HG03103 (cell line): ENCODE measurements around the gene KNSTRN.
A peak's percentile ranks its signal among the peaks of the same experiment; 100 is the strongest.

Source experiments
- ATAC-seq: cut with Tn5 transposase; IDR thresholded peaks from one replicate; pipeline ENCODE4 v1.9.1; 2021; ENCODE audit warnings: low read depth; ENCODE audit not compliant: unreplicated experiment

The KNSTRN gene

DNA sequence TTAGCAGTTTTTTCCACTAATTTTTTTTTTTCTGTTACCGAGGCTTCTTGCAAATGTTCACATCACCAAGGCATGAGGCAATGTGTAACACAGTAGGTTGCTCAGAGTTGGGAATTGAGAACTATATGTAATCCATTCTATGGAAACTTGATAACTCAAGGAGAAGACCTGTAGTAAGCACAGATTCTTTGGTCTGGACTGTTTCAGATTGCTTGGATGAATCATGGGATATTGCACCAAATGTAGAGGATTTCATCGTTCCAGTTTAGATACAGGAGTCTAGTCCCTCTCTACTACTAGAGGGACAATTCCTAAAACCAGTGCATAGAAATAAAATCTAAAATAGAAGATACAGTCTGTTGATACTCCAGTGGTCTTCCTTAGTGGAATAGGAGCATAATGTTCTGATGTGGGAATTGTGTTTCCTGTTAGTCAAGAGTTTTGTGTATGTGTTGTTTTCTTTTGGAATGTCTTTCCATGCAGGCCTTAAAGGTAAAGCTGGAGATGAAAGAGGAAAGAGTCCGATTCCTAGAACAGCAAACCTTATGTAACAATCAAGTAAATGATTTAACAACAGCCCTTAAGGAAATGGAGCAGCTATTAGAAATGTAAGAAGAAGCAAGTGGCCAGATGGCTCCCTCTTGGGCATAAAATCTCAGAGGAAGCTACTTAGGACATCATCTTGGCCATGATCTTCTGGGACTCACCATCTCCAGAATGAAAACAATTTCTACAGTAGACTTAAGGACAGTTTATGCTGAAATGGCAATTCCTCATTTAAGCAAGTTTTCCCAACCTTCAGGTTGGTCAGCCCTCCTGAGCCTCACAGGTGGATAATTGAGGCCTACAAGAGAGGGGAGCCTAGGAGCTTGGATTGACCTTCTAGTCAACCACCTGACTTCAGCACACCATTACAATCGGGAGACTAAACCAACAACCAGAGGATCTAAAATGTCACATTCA lies 10.7 kb downstream of the KNSTRN start:
- ATAC-seq, result no peak

DNA sequence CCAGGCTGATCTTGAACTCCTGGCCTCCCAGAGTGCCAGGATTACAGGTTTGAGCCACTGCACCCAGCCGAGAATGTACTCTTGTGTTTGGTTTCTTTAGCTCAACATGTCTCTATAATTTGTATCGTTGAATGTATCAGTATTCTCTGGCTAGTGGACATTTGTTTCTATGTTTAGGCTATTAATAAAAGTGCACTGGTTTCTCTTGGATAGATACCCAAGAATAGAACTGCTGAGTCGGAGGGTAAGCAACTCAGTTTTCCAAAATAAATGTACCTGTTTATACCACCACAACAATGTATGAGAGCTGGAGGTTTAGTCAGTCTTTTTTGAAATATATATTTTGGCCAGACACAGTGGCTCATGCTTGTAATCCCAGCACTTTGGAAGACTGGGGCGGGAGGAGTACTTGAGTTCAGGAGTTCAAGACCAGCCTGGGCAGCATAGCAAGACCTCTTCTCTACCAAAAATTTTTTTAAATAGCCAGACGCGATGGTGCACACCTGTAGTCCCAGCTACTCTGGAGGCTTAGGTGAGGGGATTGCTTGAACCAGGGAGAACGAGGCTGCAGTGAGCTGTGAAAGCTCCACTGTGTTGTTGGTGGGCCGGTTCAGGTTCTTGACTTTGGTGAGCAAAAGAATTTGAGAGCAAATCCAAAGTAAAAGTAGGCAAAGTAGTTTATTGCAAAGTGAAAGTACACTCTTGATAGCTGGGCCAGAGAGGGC lies 15.3 kb downstream of the KNSTRN start:
- no peak for ATAC-seq

GRCh38 chr15:40398413-40398873 lies 15.9 kb downstream of the KNSTRN start:
- ATAC-seq, result no peak

DNA sequence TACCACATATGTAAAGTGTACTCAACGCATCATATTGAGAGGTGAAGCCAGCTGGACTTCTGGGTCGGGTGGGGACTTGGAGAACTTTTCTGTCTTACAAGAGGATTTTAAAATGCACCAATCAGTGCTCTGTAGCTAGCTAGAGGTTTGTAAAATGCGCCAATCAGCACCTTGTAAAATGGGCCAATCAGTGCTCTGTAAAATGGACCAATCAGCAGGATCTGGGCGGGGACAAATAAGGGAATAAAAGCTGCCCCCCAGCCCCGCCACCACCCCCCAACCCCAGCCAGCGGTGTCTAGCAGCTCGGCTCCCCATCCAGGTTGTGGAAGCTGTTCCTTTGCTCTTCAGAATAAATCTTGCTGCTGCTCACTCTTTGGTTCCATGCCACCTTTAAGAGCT lies 16.8 kb downstream of the KNSTRN start:
- no peak for ATAC-seq

DNA sequence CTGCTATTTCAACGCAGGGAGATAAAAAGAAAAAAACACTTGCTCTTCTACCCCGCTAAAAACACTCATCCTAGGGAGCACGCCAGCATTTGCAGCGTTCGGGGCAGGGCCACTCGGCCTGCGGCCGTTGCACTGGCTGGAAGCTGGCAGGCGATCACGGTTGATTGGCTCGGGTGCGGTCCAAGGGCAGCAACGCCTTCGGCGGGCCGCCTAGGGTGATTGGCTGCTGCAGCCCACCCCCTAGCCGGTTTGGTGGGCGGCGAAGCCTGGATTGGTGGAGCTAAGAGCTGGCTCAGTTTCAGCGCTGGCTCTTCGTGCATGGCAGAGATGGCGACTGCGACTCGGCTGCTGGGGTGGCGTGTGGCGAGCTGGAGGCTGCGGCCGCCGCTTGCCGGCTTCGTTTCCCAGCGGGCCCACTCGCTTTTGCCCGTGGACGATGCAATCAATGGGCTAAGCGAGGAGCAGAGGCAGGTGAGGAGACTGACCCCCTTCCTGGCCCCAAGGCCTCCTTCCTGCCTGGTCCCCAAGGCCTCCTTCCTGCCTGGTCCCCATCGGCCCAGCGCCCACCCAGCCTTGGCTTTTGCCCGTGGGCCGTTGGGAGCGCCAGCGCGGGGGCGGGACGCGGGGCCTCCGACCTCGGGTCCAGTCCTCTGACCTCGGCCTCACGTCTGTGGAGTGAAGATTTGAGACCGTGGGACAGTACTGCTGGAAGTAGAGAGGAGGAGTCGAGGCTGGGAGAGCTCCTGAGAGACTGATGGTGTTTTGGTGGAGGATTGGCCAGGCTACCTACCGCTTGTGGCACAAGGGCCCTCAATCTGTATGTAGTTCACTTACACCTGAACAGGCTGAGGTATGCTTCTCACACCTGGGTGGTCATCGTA lies 23.2 kb downstream of the KNSTRN start, which contains the start of gene IVD:
Gene IVD (plus strand): TSS at position 295 of the 881 bp plus-strand sequence. CDS start 33 bp downstream, at position 328.
- peak; percentile 74 for ATAC-seq

GRCh38 chr15:40407330-40407990 lies 24.9 kb downstream of the KNSTRN start:
- ATAC-seq, result peak; percentile 57

DNA sequence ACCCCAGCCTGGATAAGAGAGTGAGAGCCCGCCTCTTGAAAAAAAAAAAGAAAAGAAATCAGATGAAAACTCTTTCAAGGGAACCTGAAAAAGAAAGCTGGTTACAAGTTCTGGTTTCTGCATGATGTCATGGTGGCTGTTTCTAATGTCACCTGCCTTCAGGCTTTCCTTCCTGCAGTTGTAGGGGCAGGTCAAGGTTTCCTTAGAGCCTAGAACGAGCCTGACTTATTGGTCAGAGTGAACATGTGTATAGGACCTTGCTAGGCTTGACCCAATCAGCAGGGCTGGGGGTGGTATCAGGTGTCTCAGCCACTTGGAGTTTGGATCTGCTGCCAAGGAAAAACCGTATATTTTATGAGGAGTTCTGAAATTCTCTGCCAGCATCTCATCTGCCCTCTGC lies 26.8 kb downstream of the KNSTRN start:
- ATAC-seq, result no peak

GRCh38 chr15:40410476-40410875 lies 28.0 kb downstream of the KNSTRN start:
- no peak for ATAC-seq

DNA sequence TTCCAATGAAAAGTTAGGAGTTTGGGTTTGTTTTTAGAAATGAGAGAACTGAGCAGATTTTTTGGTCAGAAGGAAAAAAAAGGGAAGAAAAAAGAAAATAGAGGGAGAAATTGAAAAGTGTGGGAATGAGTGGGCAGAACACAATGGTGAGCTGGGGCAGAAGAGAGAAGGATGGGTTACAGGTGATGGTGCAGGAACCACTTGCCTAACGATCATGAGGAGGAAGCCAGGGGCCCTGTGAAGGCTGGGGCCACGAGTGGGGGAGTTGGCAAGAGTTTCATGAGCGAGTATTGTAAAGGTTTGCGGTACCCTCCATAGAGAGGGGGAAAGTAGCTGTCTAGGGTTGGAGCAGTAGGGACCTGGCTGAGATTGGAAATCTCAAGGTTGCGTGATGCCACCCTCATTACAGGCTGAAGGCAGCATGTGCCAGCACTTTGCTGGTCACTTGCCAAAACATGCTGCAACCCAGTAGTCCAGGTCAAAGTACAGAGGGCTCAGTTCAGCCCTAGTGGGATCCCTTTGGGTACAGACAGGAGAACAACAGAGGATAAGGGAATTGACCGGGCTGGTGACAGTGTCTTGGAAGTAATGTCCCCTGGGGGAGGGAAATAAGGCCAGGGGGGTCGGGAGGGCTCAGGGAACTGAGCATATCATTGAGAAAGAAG lies 29.7 kb downstream of the KNSTRN start:
- no peak for ATAC-seq

DNA sequence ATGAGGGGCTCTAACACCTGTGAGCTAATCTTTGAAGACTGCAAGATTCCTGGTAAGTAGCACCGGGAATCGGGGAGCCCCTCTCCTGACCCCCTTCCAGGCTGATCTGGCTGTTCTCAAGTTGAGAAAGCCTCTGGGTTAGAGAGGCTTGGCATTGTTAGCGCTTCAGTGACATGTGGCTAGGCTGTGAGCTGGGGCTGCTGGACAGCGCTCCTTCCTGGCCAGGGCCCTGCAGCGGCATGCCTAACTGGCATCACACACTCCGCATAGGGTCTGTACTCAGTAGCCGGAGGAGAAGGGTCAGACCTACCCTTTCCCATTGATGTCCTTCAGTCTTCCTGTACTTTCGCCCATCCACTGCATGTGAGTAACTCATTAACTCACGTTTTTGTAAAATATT lies 30.5 kb downstream of the KNSTRN start:
- no peak for ATAC-seq

DNA sequence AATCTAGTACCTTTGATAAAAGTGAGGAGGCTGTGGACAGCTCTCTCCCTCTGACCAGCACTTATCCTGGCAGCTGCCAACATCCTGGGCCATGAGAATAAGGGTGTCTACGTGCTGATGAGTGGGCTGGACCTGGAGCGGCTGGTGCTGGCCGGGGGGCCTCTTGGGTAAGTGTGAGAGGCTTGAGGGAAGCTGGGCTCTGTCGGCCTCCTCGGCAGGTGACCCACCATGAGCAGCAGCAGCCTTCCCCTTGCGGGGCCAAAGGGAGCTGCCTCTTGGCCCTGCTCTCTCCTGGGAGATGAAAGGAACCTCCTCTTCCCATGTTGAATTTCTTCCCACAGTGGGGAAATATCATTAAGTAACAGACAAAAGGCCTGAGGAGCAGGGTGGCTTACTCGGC lies 32.3 kb downstream of the KNSTRN start:
- no peak for ATAC-seq

DNA sequence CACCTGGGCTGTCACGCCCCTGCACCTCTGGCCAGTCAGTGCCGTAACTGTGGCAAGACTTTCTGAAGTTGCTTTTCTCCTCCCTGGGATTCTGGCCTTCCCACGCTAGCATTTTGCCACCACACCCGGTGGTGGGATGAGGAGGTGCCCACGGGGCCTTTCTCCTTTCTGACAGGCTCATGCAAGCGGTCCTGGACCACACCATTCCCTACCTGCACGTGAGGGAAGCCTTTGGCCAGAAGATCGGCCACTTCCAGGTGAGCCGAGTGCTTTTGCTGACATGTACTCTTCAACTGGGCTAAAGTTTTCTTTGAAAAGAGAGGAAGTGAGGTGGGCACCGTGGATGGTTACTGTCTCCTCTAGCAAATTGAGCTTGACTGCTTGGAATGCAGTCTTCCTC lies 32.7 kb downstream of the KNSTRN start:
- ATAC-seq, result no peak

DNA sequence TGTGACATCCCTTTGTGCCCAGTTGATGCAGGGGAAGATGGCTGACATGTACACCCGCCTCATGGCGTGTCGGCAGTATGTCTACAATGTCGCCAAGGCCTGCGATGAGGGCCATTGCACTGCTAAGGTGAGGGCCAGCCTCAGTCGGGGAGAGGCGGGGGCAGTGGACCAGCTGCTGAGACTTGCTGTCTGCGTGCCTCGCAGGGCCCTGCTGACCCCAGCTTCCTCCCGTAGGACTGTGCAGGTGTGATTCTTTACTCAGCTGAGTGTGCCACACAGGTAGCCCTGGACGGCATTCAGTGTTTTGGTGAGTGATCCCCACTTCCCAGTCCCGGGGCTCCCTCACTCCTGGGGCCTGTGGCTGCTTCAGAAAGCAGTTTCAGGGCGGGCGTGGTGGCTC lies 33.5 kb downstream of the KNSTRN start:
- ATAC-seq, result no peak

DNA sequence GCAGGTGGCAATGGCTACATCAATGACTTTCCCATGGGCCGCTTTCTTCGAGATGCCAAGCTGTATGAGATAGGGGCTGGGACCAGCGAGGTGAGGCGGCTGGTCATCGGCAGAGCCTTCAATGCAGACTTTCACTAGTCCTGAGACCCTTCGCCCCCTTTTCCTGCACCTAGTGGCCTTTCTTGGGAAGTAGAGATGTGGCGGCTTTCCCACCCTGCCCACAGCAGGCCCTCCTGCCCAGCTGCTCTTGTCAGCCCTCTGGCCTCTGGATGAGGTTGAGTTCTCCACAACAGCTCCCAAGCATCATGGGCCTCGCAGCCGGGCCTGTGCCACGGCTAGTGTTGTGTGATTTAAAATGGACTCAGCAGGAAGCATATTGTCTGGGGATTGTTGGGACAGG lies 35.6 kb downstream of the KNSTRN start:
- ATAC-seq, result no peak

GRCh38 chr15:40420071-40420713 lies 37.7 kb downstream of the KNSTRN start:
- ATAC-seq, result no peak

GRCh38 chr15:40420793-40421192 lies 38.3 kb downstream of the KNSTRN start:
- ATAC-seq, result no peak

GRCh38 chr15:40421246-40422157 lies 39.0 kb downstream of the KNSTRN start:
- no peak for ATAC-seq
